Sigmoid colon (tissue), 7 donors: Measurements from ENCODE around the gene ZMIZ1. TPM values are rescaled to one million over a fixed set of nuclear protein-coding genes. Genes with fewer than 3 reads are reported as not detected.

Experiments used
- DNase-seq: peaks from one replicate; pipeline ENCODE4 v3.0.0-alpha.2; 2019
- H3K27ac ChIP-seq, 4 donors: fragments of 200-600 bp; sonication (generic); one replicate each; pipeline ENCODE4 v1.5.1; 2016 to 2019; ENCODE audit warnings: mild to moderate bottlenecking in 1 of 4
- H3K27me3 ChIP-seq, 3 donors: fragments of 200-600 bp; sonication (generic); one replicate each; pipeline ENCODE4 v1.5.1; 2019; ENCODE audit warnings: mild to moderate bottlenecking in 1 of 3
- H3K36me3 ChIP-seq, 4 donors: fragments of 200-600 bp; sonication (generic); one replicate each; pipeline ENCODE4 v1.5.1; 2016 to 2019
- H3K4me1 ChIP-seq, 4 donors: fragments of 200-600 bp; sonication (generic); one replicate each; pipeline ENCODE4 v1.5.1; 2017 to 2019
- H3K4me3 ChIP-seq, 4 donors: fragments of 200-600 bp; sonication (generic); one replicate each; pipeline ENCODE4 v1.5.1; 2017 to 2019; ENCODE audit warnings: mild to moderate bottlenecking in 2 of 4, moderate library complexity in 1 of 4
- H3K9me3 ChIP-seq, 4 donors: fragments of 200-600 bp in 3 of 4; sonication (generic) in 3 of 4; one replicate each; pipeline versions ENCODE4 v1.5.1 to v1.6.1; 2013 to 2019
- CTCF ChIP-seq, 4 experiments: fragments of 450-650 bp in 3 of 4; fragments of 200-600 bp in 1 of 4; IDR thresholded peaks; one replicate each; pipeline ENCODE4 v1.5.1; 2016 to 2019; ENCODE audit warnings: antibody characterized with exemption in 4 of 4, mild to moderate bottlenecking in 3 of 4, moderate library complexity in 2 of 4
- EP300 ChIP-seq, 4 donors: sonication (generic); formaldehyde crosslinking; IDR thresholded peaks; one replicate each; pipeline ENCODE4 v1.6.1; 2017; ENCODE audit warnings: antibody characterized with exemption in 4 of 4
- POLR2A ChIP-seq, 2 donors: fragments of 450-650 bp; IDR thresholded peaks; one replicate each; pipeline ENCODE4 v1.6.1; 2016; ENCODE audit warnings: antibody characterized with exemption in 2 of 2, mild to moderate bottlenecking in 2 of 2, moderate library complexity in 2 of 2
- POLR2AphosphoS5 ChIP-seq, 4 donors: sonication (generic); formaldehyde crosslinking; IDR thresholded peaks; one replicate each; pipeline ENCODE4 v1.6.1; 2017; ENCODE audit warnings: antibody characterized with exemption in 4 of 4
- WGBS, 2 donors: extraction: QIAGEN DNeasy Blood & Tissue Kit; methylation state at CpG; one replicate each; pipeline ENCODE4 v1.1.7; 2013; 5-methylcytosine and 5-hydroxymethylcytosine counted together
- intact Hi-C: fragments of 100-400 bp; cut with DNase I; formaldehyde crosslinking; loops from one replicate; pipeline ENCODE4 v1.15.1; 2023
- polyA plus RNA-seq, 3 donors: library from polyadenylated mRNA; stranded (reverse); fragments of 200-250 nt; gene quantifications; one replicate each; pipeline ENCODE4 v1.2.3, GENCODE V29; 2013
- total RNA-seq, 4 donors: library from RNA; depleted of rRNA; stranded (reverse); fragments of >200 nt; gene quantifications; one replicate each; pipeline ENCODE4 v1.1.0, GENCODE V29; 2016
- donor health status: healthy with polysubstance abuse.
- donor health status: Bipolar disorder and iron deficiency.
- donor health status: healthy.

ZMIZ1 gene
- total and polyA plus RNA-seq, 7 donors = 17.4 to 49.3 (median 31.5) TPM

GRCh38 chr10:79179164-79179956, 110.6 kb downstream of the ZMIZ1 start:
- DNase-seq = no peak
- Histone ChIP-seq H3K4me3 (no peak overlapping the region), H3K9me3 (no peaks in the 10 kb centered on the region), H3K4me1 (peaks cover 0 to 100% (median 100%) of the 10 kb centered on the region in 4 donors), H3K27ac (peak overlapping the region; percentile 66 to 82 (median 73)), H3K27me3 (no peaks in the 10 kb centered on the region), H3K36me3 (peaks cover 0 to 4% (median 0%) of the 10 kb centered on the region in 4 donors)
- intact Hi-C loops = loop anchor here (5.0 kb wide), 1 partner anchor 112 kb away; the partner anchor contains the start of gene ZMIZ1
- TF ChIP-seq EP300 (IDR thresholded peaks at IDR 0.05) (no peak), POLR2AphosphoS5 (IDR thresholded peaks at IDR 0.05) (no peak), CTCF (IDR thresholded peaks at IDR 0.05) (no peak), POLR2A (IDR thresholded peaks at IDR 0.05) (no peak)
- WGBS, 2 donors = 70 to 76% methylated on average over 7 of the region's 7 CpGs

DNA sequence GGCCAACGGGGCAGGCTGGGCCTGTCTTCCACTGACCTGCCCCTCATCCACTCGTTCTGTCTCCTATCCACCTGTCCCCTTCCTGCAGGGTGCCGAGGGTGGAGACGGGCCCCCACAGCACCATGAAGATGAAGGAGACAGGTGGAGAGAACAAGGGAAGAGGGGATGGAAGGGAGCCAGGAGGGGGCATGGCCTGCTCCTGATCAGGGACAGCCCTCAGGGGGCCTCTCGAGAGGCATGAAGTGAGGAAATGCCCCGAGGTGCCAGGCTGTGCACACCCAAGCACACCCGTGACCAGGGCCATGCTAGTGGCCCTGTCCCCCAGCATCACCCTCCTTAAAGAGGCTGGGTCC, 111.2 kb downstream of the ZMIZ1 start:
- no peaks in the 10 kb centered on the region for H3K9me3 ChIP-seq
- H3K36me3 ChIP-seq = no peaks in the 10 kb centered on the region
- H3K27me3 ChIP-seq = no peaks in the 10 kb centered on the region
- intact Hi-C loops = loop anchor here (5.0 to 10.0 kb wide), 3 partner anchors 113 to 615 kb away; partner anchors contain the start of gene ZMIZ1
- H3K4me3 ChIP-seq = no peak overlapping the region
- 82 to 83% methylated on average over 7 of the region's 7 CpGs for WGBS, 2 donors
- no peak for DNase-seq
- H3K27ac ChIP-seq = peak overlapping the region; percentile 66 to 82 (median 73)
- TF ChIP-seq CTCF (IDR thresholded peaks at IDR 0.05) = no peak
- TF ChIP-seq EP300 (IDR thresholded peaks at IDR 0.05) = no peak
- TF ChIP-seq POLR2AphosphoS5 (IDR thresholded peaks at IDR 0.05) = no peak
- TF ChIP-seq POLR2A (IDR thresholded peaks at IDR 0.05) = no peak
- H3K4me1 ChIP-seq = peaks cover 0 to 100% (median 100%) of the 10 kb centered on the region in 4 donors

DNA sequence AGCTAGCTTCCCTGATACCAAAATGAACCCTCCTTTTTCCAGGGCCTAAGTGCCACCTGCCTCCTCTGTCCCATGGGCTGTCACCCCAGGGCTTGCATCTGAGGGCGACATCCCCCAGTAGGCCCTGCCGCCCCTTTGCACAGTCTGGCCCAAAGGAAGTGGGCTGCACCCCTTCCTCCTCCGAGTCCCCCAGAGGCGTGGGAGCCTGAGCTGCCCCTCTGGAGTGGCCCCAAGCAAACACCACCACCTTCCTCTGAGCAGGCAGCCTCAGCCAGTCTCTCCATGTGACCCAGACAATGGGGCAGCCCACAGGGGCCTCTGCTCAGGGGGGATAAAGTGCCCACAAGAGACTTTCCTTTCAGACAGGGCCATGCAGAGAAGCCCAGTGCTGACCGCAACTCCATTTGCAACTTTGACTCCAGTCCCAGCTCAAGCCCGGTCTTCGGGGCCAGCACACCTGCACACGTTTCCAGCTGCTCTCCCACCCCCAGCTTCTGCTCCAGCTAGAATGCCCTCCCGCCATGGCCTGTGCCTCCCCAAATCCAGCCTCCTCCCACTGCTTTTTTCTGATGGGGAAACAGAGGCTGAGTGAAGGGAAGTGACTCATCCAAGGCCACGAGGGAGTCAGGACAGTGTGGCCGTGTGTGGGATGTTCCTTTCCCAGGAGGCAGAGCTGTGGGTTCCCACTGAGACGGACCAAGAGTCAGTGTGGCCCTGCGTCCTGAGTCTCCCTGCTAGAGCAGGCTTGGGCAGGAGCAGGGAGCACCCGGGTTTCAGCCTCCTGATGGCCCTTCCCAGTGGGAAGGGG, 111.9 kb downstream of the ZMIZ1 start:
- Histone ChIP-seq H3K36me3 (no peaks in the 10 kb centered on the region), H3K27me3 (no peaks in the 10 kb centered on the region), H3K9me3 (no peaks in the 10 kb centered on the region), H3K27ac (peak overlapping the region; percentile 66 to 82 (median 73)), H3K4me1 (peaks cover 0 to 100% (median 100%) of the 10 kb centered on the region in 4 donors), H3K4me3 (no peak overlapping the region)
- no peak for DNase-seq
- intact Hi-C loops = loop anchor here (10.0 kb wide), 2 partner anchors 406 to 616 kb away; no protein-coding TSS in a partner anchor
- no peak for TF ChIP-seq EP300 (IDR thresholded peaks at IDR 0.05)
- no peak for TF ChIP-seq POLR2AphosphoS5 (IDR thresholded peaks at IDR 0.05)
- no peak for TF ChIP-seq CTCF (IDR thresholded peaks at IDR 0.05)
- TF ChIP-seq POLR2A (IDR thresholded peaks at IDR 0.05) = no peak
- 74 to 80% methylated on average over 14 of the region's 14 CpGs for WGBS, 2 donors

GRCh38 chr10:79181227-79181626, 112.5 kb downstream of the ZMIZ1 start:
- no peaks in the 10 kb centered on the region for H3K27me3 ChIP-seq
- peak overlapping the region; percentile 66 to 82 (median 73) for H3K27ac ChIP-seq
- H3K4me3 ChIP-seq = no peak overlapping the region
- DNase-seq = no peak
- intact Hi-C loops = loop anchor here (10.0 kb wide), 2 partner anchors 406 to 616 kb away; no protein-coding TSS in a partner anchor
- TF ChIP-seq POLR2A (IDR thresholded peaks at IDR 0.05) (no peak), EP300 (IDR thresholded peaks at IDR 0.05) (no peak), POLR2AphosphoS5 (IDR thresholded peaks at IDR 0.05) (no peak), CTCF (IDR thresholded peaks at IDR 0.05) (no peak)
- 85% methylated on average over 8 of the region's 8 CpGs for WGBS, 2 donors
- H3K4me1 ChIP-seq = peaks cover 0 to 100% (median 100%) of the 10 kb centered on the region in 4 donors
- H3K9me3 ChIP-seq = no peaks in the 10 kb centered on the region
- H3K36me3 ChIP-seq = no peaks in the 10 kb centered on the region
